ENCODE results near the gene CDNF.
"Not testable (repeated sequence)": the region's sequence is repeated elsewhere in the genome, so short reads cannot be mapped to it uniquely, and the experiment has no call there.

Gene CDNF

GRCh38 chr10:14838582-14839304 lies 906 bp upstream of the CDNF start:
- DNase-seq, result peak; percentile 24

GRCh38 chr10:14837003-14837756 lies 657 bp downstream of the CDNF start:
- no peak for DNase-seq

GRCh38 chr10:14836208-14836607 lies 1.6 kb downstream of the CDNF start:
- no peak for DNase-seq

GRCh38 chr10:14833106-14833505 lies 4.7 kb downstream of the CDNF start:
- no peak for DNase-seq

GRCh38 chr10:14826076-14826829 lies 11.6 kb downstream of the CDNF start:
- no peak for DNase-seq

GRCh38 chr10:14823966-14824365 lies 13.9 kb downstream of the CDNF start:
- DNase-seq, result no peak

- DNase-seq, result peak; percentile 53
These were observed 14.7 kb downstream of the CDNF start for GRCh38 chr10:14822879-14823755.

GRCh38 chr10:14821635-14822375 lies 16.0 kb downstream of the CDNF start:
- no peak for DNase-seq

GRCh38 chr10:14820775-14821154 lies 17.1 kb downstream of the CDNF start:
- DNase-seq, result no peak

GRCh38 chr10:14820010-14820774 lies 17.6 kb downstream of the CDNF start:
- peak; percentile 88 for DNase-seq

GRCh38 chr10:14816717-14817116 lies 21.1 kb downstream of the CDNF start:
- DNase-seq, result not testable (repeated sequence)

- no peak for DNase-seq
These were observed 22.2 kb downstream of the CDNF start for GRCh38 chr10:14815681-14816080.

GRCh38 chr10:14812271-14812670 lies 25.6 kb downstream of the CDNF start:
- DNase-seq, result peak; percentile 5

GRCh38 chr10:14810969-14811953 lies 26.6 kb downstream of the CDNF start:
- no peak for DNase-seq

- no peak for DNase-seq
These were observed 31.5 kb downstream of the CDNF start for GRCh38 chr10:14806318-14806717.

GRCh38 chr10:14803827-14804226 lies 34.0 kb downstream of the CDNF start:
- DNase-seq, result no peak

GRCh38 chr10:14801723-14802122 lies 36.1 kb downstream of the CDNF start:
- no peak for DNase-seq

- DNase-seq, result no peak
These were observed 37.4 kb downstream of the CDNF start for GRCh38 chr10:14800397-14800796.

- DNase-seq, result no peak
These were observed 39.2 kb downstream of the CDNF start for GRCh38 chr10:14798636-14799035.

- peak; percentile 9 for DNase-seq
These were observed 49.9 kb downstream of the CDNF start for GRCh38 chr10:14787938-14788337.

Measured in fibroblast of skin of back (primary cell).